ENCODE results near the gene PRKAB1.
"Not testable (repeated sequence)": the region's sequence is repeated elsewhere in the genome, so short reads cannot be mapped to it uniquely, and the experiment has no call there.

The PRKAB1 gene

GRCh38 chr12:119700078-119700477 lies 32.1 kb downstream of the PRKAB1 start:
- DNase-seq (ENCODE audit: extremely low read depth, insufficient read length), result no peak
- TF ChIP-seq CTCF (IDR thresholded peaks at IDR 0.05; ENCODE audit: insufficient read depth, low read length, poor library complexity, severe bottlenecking), result no peak
- no peaks in the 10 kb centered on the region for H3K27me3 ChIP-seq (replicated peaks; ENCODE audit: control insufficient read depth, insufficient read depth, low read length)
- no peak overlapping the region for H3K4me3 ChIP-seq (replicated peaks; ENCODE audit: low read depth, low read length)
- peaks cover 10% of the 10 kb centered on the region for H3K36me3 ChIP-seq (ENCODE audit: control insufficient read depth, insufficient read depth, low read length)

DNA sequence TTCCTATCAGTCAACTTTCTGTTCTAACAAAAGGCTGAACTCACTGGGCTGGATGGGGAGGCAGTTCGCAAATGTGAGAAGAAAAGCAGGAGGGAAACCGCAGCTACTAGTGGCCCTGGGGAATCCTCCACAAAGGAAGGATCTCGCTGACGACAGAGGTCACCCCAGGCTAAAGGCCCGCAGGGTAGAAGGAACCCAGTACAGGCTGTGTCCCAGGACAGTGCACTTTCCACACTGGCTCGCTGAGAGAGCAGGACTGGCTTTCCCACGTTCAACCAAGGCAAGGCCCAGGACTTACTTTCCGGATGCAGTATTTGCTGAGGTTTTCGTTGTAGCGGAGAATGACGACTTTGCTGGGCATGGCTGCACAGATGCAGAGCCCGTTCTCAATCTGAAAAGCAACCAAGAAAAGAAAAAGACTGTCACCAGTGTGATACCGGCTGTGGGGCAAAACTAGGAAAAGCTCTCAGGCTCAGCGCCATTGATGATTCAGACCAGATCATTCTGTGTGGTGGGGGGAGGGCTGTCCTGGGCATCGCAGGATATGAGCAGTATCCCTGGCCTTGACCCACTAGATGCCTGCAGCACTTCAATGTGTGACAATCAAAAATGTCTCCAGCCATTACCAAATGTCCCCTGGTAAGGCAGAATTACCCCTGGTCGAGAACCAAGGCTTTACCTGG lies 36.3 kb downstream of the PRKAB1 start:
- Histone ChIP-seq H3K4me3 (replicated peaks; ENCODE audit: low read depth, low read length) (no peak overlapping the region), H3K27me3 (replicated peaks; ENCODE audit: control insufficient read depth, insufficient read depth, low read length) (no peaks in the 10 kb centered on the region), H3K36me3 (ENCODE audit: control insufficient read depth, insufficient read depth, low read length) (peaks cover 8% of the 10 kb centered on the region)
- no peak for TF ChIP-seq CTCF (IDR thresholded peaks at IDR 0.05; ENCODE audit: insufficient read depth, low read length, poor library complexity, severe bottlenecking)
- no peak for DNase-seq (ENCODE audit: extremely low read depth, insufficient read length)

- H3K4me3 ChIP-seq (replicated peaks; ENCODE audit: low read depth, low read length), result no peak overlapping the region
- no peak for DNase-seq (ENCODE audit: extremely low read depth, insufficient read length)
- TF ChIP-seq CTCF (IDR thresholded peaks at IDR 0.05; ENCODE audit: insufficient read depth, low read length, poor library complexity, severe bottlenecking), result no peak
- H3K36me3 ChIP-seq (ENCODE audit: control insufficient read depth, insufficient read depth, low read length), result peaks cover 9% of the 10 kb centered on the region
- H3K27me3 ChIP-seq (replicated peaks; ENCODE audit: control insufficient read depth, insufficient read depth, low read length), result no peaks in the 10 kb centered on the region
Observed at GRCh38 chr12:119705182-119705581, 37.2 kb downstream of the PRKAB1 start.

DNA sequence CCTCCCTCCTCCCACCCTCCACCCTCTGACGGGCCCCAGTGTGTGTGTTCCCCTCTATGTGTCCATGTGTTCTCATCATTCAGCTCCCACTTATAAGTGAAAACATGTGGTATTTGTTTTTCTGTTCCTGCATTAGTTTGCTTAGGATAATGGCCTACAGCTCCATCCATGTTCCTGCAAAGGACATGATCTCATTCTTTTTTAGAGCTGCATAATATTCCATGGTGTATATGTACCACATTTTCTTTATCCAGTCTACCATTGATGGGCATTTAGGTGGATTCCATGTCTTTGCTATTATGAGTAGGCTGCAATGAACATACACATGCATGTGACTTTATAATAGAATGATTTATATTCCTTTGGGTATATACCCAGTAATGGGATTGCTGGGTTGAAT lies 38.5 kb downstream of the PRKAB1 start:
- H3K27me3 ChIP-seq (replicated peaks; ENCODE audit: control insufficient read depth, insufficient read depth, low read length); H3K4me3 ChIP-seq (replicated peaks; ENCODE audit: low read depth, low read length); DNase-seq (ENCODE audit: extremely low read depth, insufficient read length); H3K36me3 ChIP-seq (ENCODE audit: control insufficient read depth, insufficient read depth, low read length): not testable (repeated sequence)

GRCh38 chr12:119710374-119710964 lies 42.5 kb downstream of the PRKAB1 start:
- no peak overlapping the region for H3K4me3 ChIP-seq (replicated peaks; ENCODE audit: low read depth, low read length)
- H3K36me3 ChIP-seq (ENCODE audit: control insufficient read depth, insufficient read depth, low read length), result peaks cover 10% of the 10 kb centered on the region
- no peak for DNase-seq (ENCODE audit: extremely low read depth, insufficient read length)
- TF ChIP-seq CTCF (IDR thresholded peaks at IDR 0.05; ENCODE audit: insufficient read depth, low read length, poor library complexity, severe bottlenecking), result no peak
- H3K27me3 ChIP-seq (replicated peaks; ENCODE audit: control insufficient read depth, insufficient read depth, low read length), result no peaks in the 10 kb centered on the region

DNA sequence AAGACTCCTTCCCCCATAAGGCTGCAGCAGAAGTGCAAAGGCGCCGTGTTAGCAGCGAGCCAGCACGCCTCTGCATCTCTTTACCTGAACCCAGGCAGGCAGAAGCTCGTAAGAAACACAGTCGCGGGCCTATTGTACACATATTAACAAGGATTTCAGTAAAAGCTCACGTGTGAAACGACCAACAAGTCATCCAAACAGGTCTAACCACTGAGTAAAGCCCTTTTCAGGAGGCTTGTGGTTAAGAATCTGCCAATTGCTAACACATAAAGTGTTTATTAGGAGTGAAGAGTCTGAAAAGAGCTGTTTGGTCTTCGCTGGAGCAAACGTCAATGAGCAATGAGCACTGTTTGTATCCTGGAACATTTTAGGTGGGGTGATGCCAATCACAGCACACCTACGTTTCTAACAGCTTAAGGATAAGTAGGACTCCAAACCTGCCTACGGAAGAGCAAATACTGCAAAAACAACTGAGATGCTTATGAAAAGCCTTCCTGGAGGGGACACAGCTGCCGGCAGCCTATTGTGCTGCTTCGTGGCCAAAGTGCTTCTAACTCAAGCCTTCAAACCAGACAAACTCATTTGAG lies 43.1 kb downstream of the PRKAB1 start:
- Histone ChIP-seq H3K36me3 (ENCODE audit: control insufficient read depth, insufficient read depth, low read length) (peaks cover 11% of the 10 kb centered on the region), H3K27me3 (replicated peaks; ENCODE audit: control insufficient read depth, insufficient read depth, low read length) (no peaks in the 10 kb centered on the region), H3K4me3 (replicated peaks; ENCODE audit: low read depth, low read length) (no peak overlapping the region)
- TF ChIP-seq CTCF (IDR thresholded peaks at IDR 0.05; ENCODE audit: insufficient read depth, low read length, poor library complexity, severe bottlenecking), result no peak
- no peak for DNase-seq (ENCODE audit: extremely low read depth, insufficient read length)
